Suprapubic skin (tissue), 4 donors: ENCODE data around the gene TLCD4. TPM values are rescaled to one million over a fixed set of nuclear protein-coding genes. Genes with fewer than 3 reads are reported as not detected.

Experiments used
- DNase-seq, 2 donors: peaks; one replicate each; pipeline ENCODE4 v3.0.0-alpha.2; 2019; ENCODE audit warnings: low spot score in 2 of 2
- H3K27ac ChIP-seq: fragments of 200-600 bp; sonication (generic); one replicate; pipeline ENCODE4 v1.5.1; 2019
- H3K27me3 ChIP-seq: fragments of 200-600 bp; sonication (generic); one replicate; pipeline ENCODE4 v1.5.1; 2019
- H3K36me3 ChIP-seq: fragments of 200-600 bp; sonication (generic); one replicate; pipeline ENCODE4 v1.5.1; 2019
- H3K4me1 ChIP-seq: fragments of 200-600 bp; sonication (generic); one replicate; pipeline ENCODE4 v1.5.1; 2019
- H3K4me3 ChIP-seq: fragments of 200-600 bp; sonication (generic); one replicate; pipeline ENCODE4 v1.5.1; 2019; ENCODE audit warnings: mild to moderate bottlenecking
- H3K9me3 ChIP-seq: fragments of 200-600 bp; sonication (generic); one replicate; pipeline ENCODE4 v1.5.1; 2019
- CTCF ChIP-seq, 2 donors: fragments of 200-600 bp in 1 of 2; fragments of 450-650 bp in 1 of 2; sonication (generic) in 1 of 2; IDR thresholded peaks; one replicate each; pipeline ENCODE4 v1.5.1; 2016 to 2019; ENCODE audit warnings: antibody characterized with exemption in 2 of 2, mild to moderate bottlenecking in 1 of 2, moderate library complexity in 1 of 2
- EP300 ChIP-seq: sonication (generic); formaldehyde crosslinking; IDR thresholded peaks from one replicate; pipeline ENCODE4 v1.6.1; 2017; ENCODE audit warnings: antibody characterized with exemption
- POLR2A ChIP-seq, 2 donors: fragments of 450-650 bp; IDR thresholded peaks; one replicate each; pipeline ENCODE4 v1.6.1; 2017; ENCODE audit warnings: antibody characterized with exemption in 2 of 2, mild to moderate bottlenecking in 2 of 2, moderate library complexity in 2 of 2
- POLR2AphosphoS5 ChIP-seq, 3 donors: sonication (generic); formaldehyde crosslinking; IDR thresholded peaks; one replicate each; pipeline ENCODE4 v1.6.1; 2017; ENCODE audit warnings: antibody characterized with exemption in 3 of 3
- WGBS: methylation state at CpG from one replicate; pipeline ENCODE4 v1.1.5; 2018; 5-methylcytosine and 5-hydroxymethylcytosine counted together
- total RNA-seq, 4 donors: library from RNA; depleted of rRNA; stranded (reverse); fragments of >200 nt; gene quantifications; one replicate each; pipeline ENCODE4 v1.1.0, GENCODE V29; 2016

Gene TLCD4
- total RNA-seq, 4 donors from 2014 or later = 5.5 to 6.2 (median 5.9) TPM

- Histone ChIP-seq H3K27me3 (peaks cover 4% of the 10 kb centered on the region), H3K36me3 (no peaks in the 10 kb centered on the region), H3K4me3 (no peak overlapping the region), H3K27ac (no peak overlapping the region), H3K9me3 (no peaks in the 10 kb centered on the region), H3K4me1 (peaks cover 7% of the 10 kb centered on the region)
- TF ChIP-seq EP300 (no peak), CTCF (IDR thresholded peaks at IDR 0.05) (no peak), POLR2A (IDR thresholded peaks at IDR 0.05) (no peak), POLR2AphosphoS5 (IDR thresholded peaks at IDR 0.05) (no peak)
- WGBS = 76% methylated on average over 3 of the region's 3 CpGs
- no peak for DNase-seq
Observed at GRCh38 chr1:95115708-95116137, 1.4 kb upstream of the TLCD4 start.

- Histone ChIP-seq H3K9me3 (no peaks in the 10 kb centered on the region), H3K4me3 (peak overlapping the region; percentile 77), H3K4me1 (peaks cover 7% of the 10 kb centered on the region), H3K27me3 (peaks cover under 1% of the 10 kb centered on the region), H3K27ac (no peak overlapping the region), H3K36me3 (no peaks in the 10 kb centered on the region)
- TF ChIP-seq CTCF (IDR thresholded peaks at IDR 0.05) (peak in 1 of 2 donors; percentile 24), POLR2AphosphoS5 (IDR thresholded peaks at IDR 0.05) (no peak)
- DNase-seq = no peak
- WGBS = 5% methylated on average over 16 of the region's 17 CpGs
Observed at GRCh38 chr1:95116580-95117206, 462 bp upstream of the TLCD4 start.

GRCh38 chr1:95118067-95118499 lies 928 bp downstream of the TLCD4 start:
- H3K36me3 ChIP-seq = no peaks in the 10 kb centered on the region
- WGBS = 34% methylated on average over 10 of the region's 10 CpGs
- TF ChIP-seq EP300 (no peak), POLR2A (IDR thresholded peaks at IDR 0.05) (no peak), CTCF (IDR thresholded peaks at IDR 0.05) (no peak), POLR2AphosphoS5 (IDR thresholded peaks at IDR 0.05) (no peak)
- H3K9me3 ChIP-seq = no peaks in the 10 kb centered on the region
- DNase-seq = no peak
- peaks cover 7% of the 10 kb centered on the region for H3K4me1 ChIP-seq
- H3K4me3 ChIP-seq = peak overlapping the region; percentile 77
- H3K27ac ChIP-seq = no peak overlapping the region
- H3K27me3 ChIP-seq = no peaks in the 10 kb centered on the region

GRCh38 chr1:95118710-95119109 lies 1.6 kb downstream of the TLCD4 start:
- Histone ChIP-seq H3K9me3 (no peaks in the 10 kb centered on the region), H3K27ac (no peak overlapping the region), H3K36me3 (no peaks in the 10 kb centered on the region), H3K27me3 (no peaks in the 10 kb centered on the region), H3K4me3 (no peak overlapping the region), H3K4me1 (peaks cover 7% of the 10 kb centered on the region)
- 94% methylated on average over 6 of the region's 6 CpGs for WGBS
- TF ChIP-seq CTCF (IDR thresholded peaks at IDR 0.05) = no peak
- TF ChIP-seq POLR2A (IDR thresholded peaks at IDR 0.05) = no peak
- no peak for TF ChIP-seq EP300
- TF ChIP-seq POLR2AphosphoS5 (IDR thresholded peaks at IDR 0.05) = no peak
- DNase-seq = no peak

- H3K9me3 ChIP-seq = no peaks in the 10 kb centered on the region
- H3K4me1 ChIP-seq = peaks cover 7% of the 10 kb centered on the region
- no peak overlapping the region for H3K27ac ChIP-seq
- DNase-seq = no peak
- no peaks in the 10 kb centered on the region for H3K27me3 ChIP-seq
- no peak for TF ChIP-seq POLR2A (IDR thresholded peaks at IDR 0.05)
- no peak for TF ChIP-seq POLR2AphosphoS5 (IDR thresholded peaks at IDR 0.05)
- TF ChIP-seq CTCF (IDR thresholded peaks at IDR 0.05) = no peak
- TF ChIP-seq EP300 = no peak
- H3K36me3 ChIP-seq = no peaks in the 10 kb centered on the region
- no peak overlapping the region for H3K4me3 ChIP-seq
Observed at GRCh38 chr1:95119273-95119672, 2.1 kb downstream of the TLCD4 start.
